Kidney (tissue), 14 donors: Measurements from ENCODE around the gene LGALS7B. TPM values are rescaled to one million over a fixed set of nuclear protein-coding genes. Genes with fewer than 3 reads are reported as not detected.
A peak's percentile ranks its signal among the peaks of the same experiment; 100 is the strongest.

Experiments used
- DNase-seq, 5 donors: peaks; one replicate each; pipeline ENCODE4 v3.0.0-alpha.2; 2013 to 2020
- FAIRE-seq: peaks from 2 replicates; lab custom pipeline; 2012; peaks lifted over from hg19 to GRCh38; lab: Jason Lieb, UNC
- H3K27ac ChIP-seq, 2 donors: one replicate each; pipeline ENCODE4 v1.7.0; 2013; ENCODE audit warnings: low read depth in 2 of 2, low read length in 2 of 2, inconsistent platforms in 1 of 2
- H3K27me3 ChIP-seq: one replicate; pipeline ENCODE4 v1.7.1; 2013; ENCODE audit warnings: low read length, inconsistent platforms; ENCODE audit not compliant: control insufficient read depth, insufficient read depth
- H3K36me3 ChIP-seq, 3 donors: one replicate each; pipeline versions ENCODE4 v1.7.0 to v1.7.1; 2013; ENCODE audit warnings: low read length in 3 of 3, control low read depth in 1 of 3, inconsistent platforms in 1 of 3; ENCODE audit not compliant: insufficient read depth in 3 of 3, control insufficient read depth in 2 of 3
- H3K4me1 ChIP-seq, 3 donors: one replicate each; pipeline versions ENCODE4 v1.7.0 to v1.7.1; 2013; ENCODE audit warnings: low read length in 3 of 3, inconsistent platforms in 1 of 3, low read depth in 1 of 3; ENCODE audit not compliant: control insufficient read depth in 2 of 3, insufficient read depth in 2 of 3
- H3K4me3 ChIP-seq, 3 donors: one replicate each; pipeline versions ENCODE4 v1.7.0 to v1.8.1; 2013; ENCODE audit warnings: low read length in 3 of 3, control low read depth in 1 of 3, inconsistent platforms in 1 of 3
- H3K9ac ChIP-seq, 3 donors: one replicate each; pipeline versions ENCODE4 v1.7.0 to v1.7.1; 2013; ENCODE audit warnings: low read length in 3 of 3, control low read depth in 1 of 3, inconsistent platforms in 1 of 3
- H3K9me3 ChIP-seq, 3 donors: one replicate each; pipeline versions ENCODE4 v1.7.0 to v1.7.1; 2013; ENCODE audit warnings: low read length in 3 of 3, control low read depth in 1 of 3, inconsistent platforms in 1 of 3; ENCODE audit not compliant: control insufficient read depth in 2 of 3, insufficient read depth in 1 of 3
- CTCF ChIP-seq: IDR thresholded peaks from 3 replicates; pipeline ENCODE4 v1.5.1; 2012; ENCODE audit warnings: mild to moderate bottlenecking, moderate library complexity, borderline replicate concordance; ENCODE audit not compliant: insufficient read depth; ENCODE audit errors: extremely low read depth
- intact Hi-C: fragments of 100-400 bp; cut with DNase I; formaldehyde crosslinking; loops from one replicate; pipeline ENCODE4 v1.11.1; 2022
- polyA plus RNA-seq: library from polyadenylated mRNA; stranded (reverse); fragments of 350-450 nt; fragmentation: Illumina TruSeq; extraction: RNeasy Lipid Tissue Mini Kit (QIAGEN cat#74804); gene quantifications from one replicate; pipeline ENCODE4 v1.2.3, GENCODE V29; 2014; ENCODE audit warnings: low read depth, low replicate concordance; ENCODE audit not compliant: insufficient read depth
- total RNA-seq: library from RNA; stranded (reverse); fragmentation: NEBNext Ultra II Directional; extraction: Animal tissue kit (Norgen Biotek cat#: 25700); gene quantifications from one replicate; pipeline ENCODE4 v1.2.1, GENCODE V29; 2021
- donor health status: control.
- donor health status: control.
- donor health status: control.
- donor health status: control.
- donor health status: control.
- donor health status: DM: yes; HTN: yes; CAD: no.
- donor health status: Normal renal cell carcinoma (clear cell type).

LGALS7B gene
- total and polyA plus RNA-seq, 2 donors from 2014 or later, result 3.7 TPM; not detected in 1

- no peak overlapping the region for H3K27ac ChIP-seq
- no peaks in the 10 kb centered on the region for H3K4me1 ChIP-seq
- intact Hi-C loops, result no loop called here
- H3K4me3 ChIP-seq, result no peak overlapping the region
- FAIRE-seq (no peak), DNase-seq (peak in 1 of 5 donors; percentile 15)
- H3K27me3 ChIP-seq, result no peaks in the 10 kb centered on the region
- H3K36me3 ChIP-seq, result no peaks in the 10 kb centered on the region
- no peaks in the 10 kb centered on the region for H3K9me3 ChIP-seq
- TF ChIP-seq CTCF, result no peak
- H3K9ac ChIP-seq, result no peak overlapping the region
Observed at GRCh38 chr19:38740932-38741331, 48.1 kb upstream of the LGALS7B start.

GRCh38 chr19:38741670-38742069 lies 47.3 kb upstream of the LGALS7B start:
- peak in 1 of 5 donors; percentile 27 for DNase-seq
- Histone ChIP-seq H3K36me3 (no peaks in the 10 kb centered on the region), H3K27ac (no peak overlapping the region), H3K27me3 (no peaks in the 10 kb centered on the region), H3K9me3 (no peaks in the 10 kb centered on the region), H3K9ac (no peak overlapping the region), H3K4me3 (no peak overlapping the region), H3K4me1 (no peaks in the 10 kb centered on the region)
- intact Hi-C loops, result no loop called here
- no peak for FAIRE-seq
- no peak for TF ChIP-seq CTCF

- H3K4me3 ChIP-seq, result no peak overlapping the region
- H3K27ac ChIP-seq, result no peak overlapping the region
- H3K27me3 ChIP-seq, result no peaks in the 10 kb centered on the region
- intact Hi-C loops, result no loop called here
- H3K9me3 ChIP-seq, result no peaks in the 10 kb centered on the region
- H3K9ac ChIP-seq, result no peak overlapping the region
- H3K36me3 ChIP-seq, result no peaks in the 10 kb centered on the region
- TF ChIP-seq CTCF, result no peak
- FAIRE-seq (no peak), DNase-seq (no peak)
- no peaks in the 10 kb centered on the region for H3K4me1 ChIP-seq
Observed at GRCh38 chr19:38742296-38742695, 46.7 kb upstream of the LGALS7B start.

- H3K9ac ChIP-seq, result no peak overlapping the region
- H3K27me3 ChIP-seq, result no peaks in the 10 kb centered on the region
- DNase-seq, result no peak
- FAIRE-seq, result no peak
- H3K9me3 ChIP-seq, result no peaks in the 10 kb centered on the region
- H3K4me3 ChIP-seq, result no peak overlapping the region
- TF ChIP-seq CTCF, result no peak
- H3K36me3 ChIP-seq, result no peaks in the 10 kb centered on the region
- intact Hi-C loops, result no loop called here
- H3K4me1 ChIP-seq, result no peaks in the 10 kb centered on the region
- no peak overlapping the region for H3K27ac ChIP-seq
Observed at GRCh38 chr19:38742906-38743305, 46.1 kb upstream of the LGALS7B start.
